HG02943 (cell line): ENCODE measurements around the gene IQSEC1.

ENCODE experiments used
- ATAC-seq: cut with Tn5 transposase; IDR thresholded peaks from one replicate; pipeline ENCODE4 v1.9.1; 2021; ENCODE audit warnings: mild to moderate bottlenecking, low read depth, moderate library complexity; ENCODE audit not compliant: unreplicated experiment

Gene IQSEC1

DNA sequence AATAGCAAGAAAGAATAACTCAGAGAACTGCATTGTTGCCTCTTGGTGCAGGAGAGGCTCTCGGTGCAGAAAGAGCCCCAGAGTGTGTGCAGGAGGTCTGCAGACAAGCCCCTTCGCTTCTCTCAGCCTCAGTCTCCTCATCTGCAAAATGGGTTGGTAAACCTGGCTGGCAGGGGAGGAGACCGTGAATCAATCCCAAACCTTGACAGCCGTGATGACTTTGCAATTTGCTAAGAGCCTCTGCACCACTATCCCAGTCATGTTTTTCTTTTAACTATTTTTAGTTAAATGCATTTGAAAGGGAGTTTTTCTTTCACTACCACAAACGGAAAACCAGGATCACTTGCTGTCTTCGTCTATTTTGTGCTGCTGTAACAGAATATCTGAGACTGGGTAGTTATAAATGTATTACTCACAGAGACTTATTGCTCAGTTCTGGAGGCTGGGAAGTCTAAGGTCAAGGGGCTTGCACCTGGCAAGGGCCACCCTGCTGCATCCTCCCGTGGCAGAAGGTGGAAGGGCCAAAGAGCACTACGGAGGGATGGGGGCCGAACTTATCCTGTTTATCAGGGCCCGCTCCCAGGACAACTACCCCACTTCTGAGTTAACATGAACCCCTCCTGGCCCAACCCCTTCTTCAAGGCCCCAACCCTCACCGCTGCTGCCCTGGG lies 14.2 kb upstream of the IQSEC1 start:
- ATAC-seq, result no peak

- no peak for ATAC-seq
These were observed 13.3 kb upstream of the IQSEC1 start for GRCh38 chr3:13086531-13086981.

DNA sequence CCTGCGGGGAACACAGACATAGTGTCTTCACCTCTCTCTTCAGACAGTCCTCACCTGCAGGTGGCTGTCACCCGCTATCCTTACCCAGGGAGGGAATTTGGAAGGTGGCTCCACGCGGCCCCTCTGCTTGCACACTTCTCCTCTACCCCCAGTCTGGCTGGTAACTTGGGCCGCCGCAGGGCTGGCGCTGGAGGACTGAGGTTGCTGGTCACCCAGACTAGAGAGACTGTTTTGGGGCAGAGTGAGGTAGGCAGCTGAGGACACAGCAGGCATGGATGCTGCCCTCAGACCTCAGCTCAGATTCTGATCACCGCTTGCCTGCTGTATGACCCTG lies 12.6 kb upstream of the IQSEC1 start:
- no peak for ATAC-seq

- no peak for ATAC-seq
These were observed 12.0 kb upstream of the IQSEC1 start for GRCh38 chr3:13085081-13085845.

GRCh38 chr3:13083898-13084297 lies 10.7 kb upstream of the IQSEC1 start:
- ATAC-seq, result peak; percentile 49

GRCh38 chr3:13083254-13083653 lies 10.0 kb upstream of the IQSEC1 start:
- ATAC-seq, result no peak

DNA sequence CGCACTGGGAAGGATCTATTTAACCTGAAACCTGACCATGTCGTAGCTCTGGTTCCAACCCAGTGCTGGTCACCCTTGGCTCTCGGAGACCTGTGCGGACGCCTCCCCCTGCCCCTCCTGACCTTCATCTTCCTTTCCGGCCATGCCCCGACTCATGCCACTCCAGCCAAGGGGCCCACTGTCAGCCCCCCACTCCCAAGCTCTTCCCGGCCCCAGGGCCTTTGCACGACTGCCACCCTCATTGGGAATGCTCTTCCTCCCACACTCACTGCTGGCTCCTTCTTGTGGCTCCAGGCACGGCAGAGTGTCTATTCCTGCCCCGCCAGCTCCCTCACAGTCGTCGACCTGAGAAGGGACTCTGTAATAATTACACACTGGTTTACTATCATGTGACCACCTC lies 9.4 kb upstream of the IQSEC1 start:
- no peak for ATAC-seq

DNA sequence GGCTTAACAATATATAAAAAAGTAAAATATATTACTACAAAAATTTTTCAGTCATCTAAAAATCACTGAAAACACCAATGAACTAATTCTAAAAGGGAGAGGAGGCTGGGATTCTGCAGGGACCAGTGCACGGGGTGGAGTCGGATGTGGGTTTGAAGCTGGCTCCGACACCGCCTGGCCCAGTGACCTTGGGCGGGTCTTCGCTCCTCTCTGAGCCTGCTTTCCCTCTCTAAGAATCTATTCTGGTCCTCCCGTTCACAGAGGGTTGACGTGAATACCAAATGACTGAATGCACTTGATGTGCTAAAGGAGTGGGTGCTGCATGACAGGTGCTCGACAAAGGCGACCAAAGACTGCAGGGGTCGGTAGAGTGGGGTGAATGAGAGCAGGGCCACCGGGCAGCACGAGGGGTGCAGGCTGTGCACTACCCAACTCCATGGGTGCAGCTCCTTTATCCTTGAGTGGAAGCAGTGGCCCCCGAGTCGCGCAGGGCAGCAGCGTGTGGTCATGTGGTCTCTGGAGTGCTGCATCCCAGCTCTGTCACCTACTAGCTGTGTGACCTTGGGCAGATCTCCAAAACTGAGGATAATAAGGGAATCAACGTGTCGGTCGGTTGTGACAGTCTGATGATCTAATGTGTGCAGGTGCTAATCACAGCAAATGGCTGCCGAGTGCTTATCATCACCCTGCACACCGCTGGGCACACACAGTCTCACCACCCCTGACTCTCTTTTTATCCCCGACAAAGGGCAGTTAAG lies 8.6 kb upstream of the IQSEC1 start:
- ATAC-seq, result no peak

GRCh38 chr3:13080591-13080990 lies 7.4 kb upstream of the IQSEC1 start:
- ATAC-seq, result no peak

DNA sequence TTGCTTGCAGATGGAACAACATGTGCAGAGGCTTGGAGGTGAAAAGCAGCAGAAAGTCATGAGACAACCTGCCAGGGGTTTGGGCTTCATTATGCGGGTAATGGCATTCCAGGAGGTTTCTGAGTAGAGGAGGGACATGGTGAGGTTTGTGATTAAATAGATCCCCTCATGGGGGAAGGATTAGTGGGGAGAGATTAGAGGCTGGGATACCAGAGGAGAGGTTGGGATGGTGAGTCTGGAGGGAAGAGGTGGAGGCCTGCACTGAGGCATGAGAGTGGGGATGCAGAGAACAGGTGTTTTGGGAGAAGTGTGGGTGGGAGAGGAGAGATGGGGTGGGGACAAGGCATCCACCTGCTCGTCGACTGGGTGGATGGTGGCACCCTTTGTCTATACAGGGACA lies 6.8 kb upstream of the IQSEC1 start:
- no peak for ATAC-seq

DNA sequence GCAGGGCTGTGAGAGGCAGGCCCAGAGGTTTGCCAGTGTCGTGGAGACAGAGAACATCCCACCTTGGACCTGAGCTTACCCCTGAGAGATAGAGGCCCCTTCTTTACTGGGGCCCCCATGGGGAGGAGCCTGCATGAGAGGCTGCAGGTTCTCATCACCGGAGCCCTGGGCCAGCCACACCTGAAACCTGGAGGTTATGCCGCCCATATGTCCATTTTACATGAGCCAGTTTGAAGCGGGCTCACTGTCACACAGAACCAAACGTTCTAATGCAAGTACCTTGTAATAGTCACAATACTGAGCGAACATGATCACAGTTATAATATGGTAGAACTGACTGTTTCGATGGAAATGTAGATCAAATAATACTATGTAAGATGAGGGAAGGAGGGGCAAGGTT lies 6.3 kb upstream of the IQSEC1 start:
- no peak for ATAC-seq

DNA sequence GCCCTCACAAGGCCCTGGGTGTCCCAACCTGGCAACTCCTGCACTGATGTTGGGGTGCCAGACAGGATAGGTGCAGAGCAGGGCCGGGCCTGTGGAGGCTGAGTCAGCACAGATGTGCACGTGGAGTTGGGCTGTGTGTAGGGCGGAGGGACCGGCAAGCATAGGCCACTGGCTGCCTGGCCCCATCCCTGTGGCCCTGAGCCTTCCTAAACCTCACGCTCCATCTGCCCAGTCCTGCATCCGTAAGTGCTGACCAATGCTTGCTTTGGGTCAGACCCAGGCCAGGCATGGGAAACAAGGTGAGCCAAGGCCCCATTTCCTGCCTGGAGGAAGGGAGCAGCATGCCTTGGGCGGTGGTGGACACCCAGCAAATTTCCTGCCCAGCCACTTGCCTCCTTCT lies 5.8 kb upstream of the IQSEC1 start:
- ATAC-seq, result no peak

DNA sequence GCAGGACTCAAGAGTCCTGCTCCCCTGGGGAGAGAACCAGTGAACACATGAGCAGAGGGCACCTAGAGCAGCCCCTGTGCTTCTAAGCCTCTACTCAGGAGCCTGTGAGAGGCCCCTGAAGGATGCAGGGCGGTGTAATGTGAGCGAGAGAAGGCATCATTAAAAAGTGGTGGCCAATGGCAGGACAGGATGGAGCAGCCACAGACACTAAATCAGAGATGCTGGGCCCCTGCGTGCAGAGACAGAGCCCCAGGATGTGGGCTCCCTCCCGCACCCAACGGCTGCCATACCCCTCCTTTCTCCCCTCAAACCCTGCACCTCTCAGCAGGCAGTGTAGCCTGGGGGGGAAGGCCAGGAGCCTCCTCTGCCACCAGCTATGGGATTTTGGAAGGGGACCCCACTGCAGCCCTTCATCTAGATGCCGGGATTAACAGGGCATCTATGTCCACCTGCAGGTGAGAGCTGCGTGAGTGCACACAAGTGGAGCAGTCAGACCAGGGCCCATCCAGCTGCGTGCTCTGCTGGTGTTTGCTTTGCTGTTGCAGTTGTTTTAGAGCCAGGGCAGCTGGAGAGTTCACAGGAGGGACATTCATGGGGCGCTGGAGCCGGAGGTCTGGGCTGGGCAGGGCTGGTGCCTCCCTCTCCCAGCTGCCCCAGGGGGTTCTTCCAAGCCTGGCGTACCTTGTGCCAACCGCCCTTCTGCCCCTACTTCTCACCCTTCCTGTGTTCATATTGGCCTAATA lies 5.1 kb upstream of the IQSEC1 start:
- ATAC-seq, result no peak

GRCh38 chr3:13077431-13078162 lies 4.4 kb upstream of the IQSEC1 start:
- ATAC-seq, result no peak

DNA sequence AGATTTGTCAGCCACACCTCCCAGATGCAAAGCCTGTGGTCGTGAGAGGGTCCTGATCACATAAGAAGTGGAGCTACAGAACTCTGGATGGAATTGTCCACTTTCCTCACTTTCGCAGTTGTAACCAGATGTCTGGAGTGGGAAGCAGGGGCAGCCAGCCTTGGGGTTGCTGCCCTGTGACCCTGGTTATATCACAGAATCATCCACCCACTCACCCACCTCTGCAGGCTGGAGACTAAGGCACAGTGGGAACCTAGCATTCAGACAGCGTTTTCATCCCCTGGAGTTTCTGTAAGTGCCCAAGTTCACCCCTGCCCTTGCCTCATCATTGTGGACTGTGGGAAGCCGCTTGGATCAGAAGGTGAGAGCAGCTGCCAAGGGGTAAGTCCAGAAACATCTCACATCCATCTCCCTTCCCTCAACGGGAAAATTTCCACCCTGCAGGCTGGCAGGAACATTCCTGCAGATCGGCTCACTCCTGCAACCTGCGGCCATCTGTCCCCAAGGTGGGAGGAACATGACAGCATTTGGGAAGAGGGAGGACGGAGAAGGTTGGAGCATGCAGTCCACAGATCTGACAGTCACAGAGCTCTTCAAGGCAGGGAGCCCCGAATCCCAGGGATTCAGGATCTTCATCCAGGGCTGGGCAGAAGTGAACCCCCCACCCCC lies 2.9 kb upstream of the IQSEC1 start:
- no peak for ATAC-seq

DNA sequence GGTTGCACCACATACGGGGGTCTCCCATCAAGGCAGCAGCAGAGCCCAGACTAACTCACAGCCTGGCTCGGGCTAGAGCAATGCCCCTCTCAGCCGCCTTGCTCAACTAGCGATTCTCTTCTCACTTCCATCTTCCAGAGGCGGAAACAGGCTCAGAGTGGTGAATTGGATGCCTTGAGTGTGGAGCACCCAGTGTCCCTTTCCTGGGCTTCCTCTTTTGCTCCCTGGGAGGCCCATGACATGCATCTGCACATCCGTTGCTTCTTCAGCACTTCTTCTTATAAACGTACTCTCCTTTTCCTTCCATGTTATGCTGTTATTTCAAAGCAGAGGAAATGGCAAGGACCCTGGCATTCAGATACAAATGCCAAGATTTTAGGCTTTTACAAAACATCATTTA lies 2.1 kb upstream of the IQSEC1 start:
- no peak for ATAC-seq

- no peak for ATAC-seq
These were observed 762 bp upstream of the IQSEC1 start for GRCh38 chr3:13074006-13074375.

DNA sequence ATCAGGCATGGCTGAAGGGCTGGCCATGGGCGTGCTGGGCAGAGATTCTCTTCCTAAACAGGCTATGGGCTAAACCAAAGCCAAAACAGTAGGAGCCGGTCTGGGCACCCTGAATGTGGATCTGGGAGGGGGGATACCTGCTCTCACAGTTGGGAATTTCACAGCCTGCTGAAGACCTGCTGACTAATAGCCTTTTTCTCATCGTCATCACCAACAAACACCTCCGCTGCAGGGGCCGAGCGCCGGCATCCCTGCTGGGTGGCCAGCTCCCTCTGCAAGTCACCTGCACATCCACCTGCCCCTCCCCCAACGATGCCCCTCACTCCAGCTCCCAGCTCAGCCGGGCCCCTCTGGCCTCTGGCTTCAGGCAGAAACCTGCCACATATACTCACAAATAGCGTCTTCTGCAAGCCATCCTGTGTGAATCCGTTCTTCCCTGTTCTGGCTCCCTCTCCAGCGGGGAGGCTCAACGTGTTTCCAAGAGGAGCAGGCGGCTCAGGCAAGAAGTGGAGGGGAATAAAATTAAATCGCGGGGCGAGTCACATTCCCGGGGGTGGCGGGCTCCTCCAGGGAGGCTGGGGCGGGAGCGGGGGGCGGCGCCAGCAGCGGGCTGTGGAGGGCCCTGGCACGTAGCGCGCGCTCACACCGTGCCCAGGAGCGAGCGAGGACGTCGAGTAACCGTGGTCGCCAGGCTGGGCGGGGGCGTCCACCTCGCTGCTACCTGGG lies 466 bp downstream of the IQSEC1 start:
- no peak for ATAC-seq

DNA sequence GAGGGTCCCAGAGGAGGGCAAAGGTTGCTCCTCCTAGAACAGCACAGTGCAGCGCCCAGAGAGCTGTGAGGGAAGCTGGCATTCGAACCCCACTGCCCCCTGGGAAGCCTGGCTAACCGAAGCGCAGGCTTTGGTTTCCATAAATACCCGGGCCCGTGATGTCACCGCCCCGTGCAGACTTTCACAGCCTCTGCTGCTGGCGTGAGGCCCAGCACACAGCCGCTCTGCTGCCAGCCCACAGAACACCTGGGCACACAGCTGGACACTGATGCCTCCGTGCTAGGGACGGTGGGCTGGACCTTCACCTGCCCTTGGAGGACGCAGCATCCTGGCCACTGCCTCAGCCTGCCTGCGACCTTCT lies 1.0 kb downstream of the IQSEC1 start:
- ATAC-seq, result peak; percentile 49
